Activated T-helper 1 cell treated with anti-CD3 and anti-CD28 coated beads, Interleukin-2, amount 50 U/mL, for 16 hours (primary cell): ENCODE measurements around the gene ZNF552.
"Not testable (repeated sequence)": the region's sequence is repeated elsewhere in the genome, so short reads cannot be mapped to it uniquely, and the experiment has no call there.

Experiments
- DNase-seq, 2 donors: peaks; one replicate each; pipeline ENCODE4 v3.0.0-alpha.2; 2020; ENCODE audit warnings: low read depth in 1 of 2, low spot score in 1 of 2

Gene ZNF552

GRCh38 chr19:57814505-57815246 is at the start of gene ZNF552:
Gene ZNF552 (minus strand): TSS chr19:57814913. CDS start chr19:57814743, 170 bp downstream.
- DNase-seq: peak; percentile 40 to 57

- DNase-seq: not testable (repeated sequence)
Observed at GRCh38 chr19:57862351-57862750, 47.6 kb upstream of the ZNF552 start.

GRCh38 chr19:57854117-57854516 is 39.4 kb upstream of the ZNF552 start:
- not testable (repeated sequence) for DNase-seq

- not testable (repeated sequence) for DNase-seq
Observed at GRCh38 chr19:57851812-57852603, 37.3 kb upstream of the ZNF552 start.

- DNase-seq: no peak
Observed at GRCh38 chr19:57850553-57851017, 35.9 kb upstream of the ZNF552 start.

- DNase-seq: peak; percentile 49 to 68
Observed at GRCh38 chr19:57849666-57850473, 35.2 kb upstream of the ZNF552 start, which contains the start of gene ZNF587. Gene ZNF587 (plus strand): TSS chr19:57849859. CDS start chr19:57850039, 180 bp downstream.

- not testable (repeated sequence) for DNase-seq
Observed at GRCh38 chr19:57849162-57849665, 34.5 kb upstream of the ZNF552 start.

GRCh38 chr19:57847164-57847563 is 32.5 kb upstream of the ZNF552 start:
- DNase-seq: not testable (repeated sequence)

- DNase-seq: no peak
Observed at GRCh38 chr19:57841122-57841763, 26.5 kb upstream of the ZNF552 start.

GRCh38 chr19:57838622-57839191 is 24.0 kb upstream of the ZNF552 start:
- not testable (repeated sequence) for DNase-seq

GRCh38 chr19:57836991-57837390 is 22.3 kb upstream of the ZNF552 start:
- not testable (repeated sequence) for DNase-seq

GRCh38 chr19:57830071-57830602 is 15.4 kb upstream of the ZNF552 start, which contains the start of gene ZNF587B:
Gene ZNF587B (plus strand): TSS chr19:57830299. CDS start chr19:57830529, 230 bp downstream.
- peak; percentile 6 to 11 for DNase-seq

GRCh38 chr19:57829316-57829715 is 14.6 kb upstream of the ZNF552 start:
- DNase-seq: no peak

- no peak for DNase-seq
Observed at GRCh38 chr19:57825511-57825910, 10.8 kb upstream of the ZNF552 start.

- DNase-seq: not testable (repeated sequence)
Observed at GRCh38 chr19:57823608-57824007, 8.9 kb upstream of the ZNF552 start.

- DNase-seq: not testable (repeated sequence)
Observed at GRCh38 chr19:57823155-57823554, 8.4 kb upstream of the ZNF552 start.

GRCh38 chr19:57821501-57821900 is 6.8 kb upstream of the ZNF552 start:
- DNase-seq: not testable (repeated sequence)

- not testable (repeated sequence) for DNase-seq
Observed at GRCh38 chr19:57821095-57821494, 6.4 kb upstream of the ZNF552 start.

GRCh38 chr19:57820599-57820998 is 5.9 kb upstream of the ZNF552 start:
- DNase-seq: no peak
